22Rv1 (cell line): ENCODE data around the gene CACNA1F.

Source experiments
- ZFX ChIP-seq: fragments of 450-650 bp; IDR thresholded peaks from 2 replicates; pipeline ENCODE4 v1.6.1; 2017; ENCODE audit warnings: antibody characterized with exemption, borderline replicate concordance
- TF ChIP-seq, protein P1 (sequence below): fragments of 450-650 bp; IDR thresholded peaks from 2 replicates; pipeline ENCODE4 v1.5.1; 2017; ENCODE audit warnings: mild to moderate bottlenecking

DNA sequence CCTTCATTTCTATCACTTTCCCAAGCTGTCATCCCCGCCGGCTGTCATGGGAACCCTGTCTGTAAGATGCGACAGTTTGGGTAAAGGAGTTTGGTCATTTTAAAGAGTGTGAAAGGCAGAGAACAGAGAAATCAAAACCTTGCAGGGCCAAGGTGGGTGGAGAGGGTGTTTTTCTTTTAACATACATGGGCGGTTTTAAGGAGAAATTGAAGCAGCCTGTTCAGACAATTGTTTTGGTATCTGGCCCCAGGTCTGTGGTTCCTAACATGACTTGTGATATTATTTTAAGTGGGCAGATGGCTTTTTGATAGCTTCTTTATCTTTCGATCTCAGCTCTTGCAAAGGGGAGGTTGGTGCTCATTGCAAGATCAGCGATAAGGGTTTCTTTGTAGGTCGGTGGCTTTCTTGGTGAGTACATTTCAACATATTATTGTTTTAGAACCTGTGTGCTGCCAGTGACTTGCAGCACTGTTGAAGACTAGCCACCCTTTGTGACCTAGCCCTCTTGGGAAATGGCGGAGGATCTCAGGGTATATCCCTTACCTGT lies 40.1 kb upstream of the CACNA1F start:
- TF ChIP-seq, protein P1, sequence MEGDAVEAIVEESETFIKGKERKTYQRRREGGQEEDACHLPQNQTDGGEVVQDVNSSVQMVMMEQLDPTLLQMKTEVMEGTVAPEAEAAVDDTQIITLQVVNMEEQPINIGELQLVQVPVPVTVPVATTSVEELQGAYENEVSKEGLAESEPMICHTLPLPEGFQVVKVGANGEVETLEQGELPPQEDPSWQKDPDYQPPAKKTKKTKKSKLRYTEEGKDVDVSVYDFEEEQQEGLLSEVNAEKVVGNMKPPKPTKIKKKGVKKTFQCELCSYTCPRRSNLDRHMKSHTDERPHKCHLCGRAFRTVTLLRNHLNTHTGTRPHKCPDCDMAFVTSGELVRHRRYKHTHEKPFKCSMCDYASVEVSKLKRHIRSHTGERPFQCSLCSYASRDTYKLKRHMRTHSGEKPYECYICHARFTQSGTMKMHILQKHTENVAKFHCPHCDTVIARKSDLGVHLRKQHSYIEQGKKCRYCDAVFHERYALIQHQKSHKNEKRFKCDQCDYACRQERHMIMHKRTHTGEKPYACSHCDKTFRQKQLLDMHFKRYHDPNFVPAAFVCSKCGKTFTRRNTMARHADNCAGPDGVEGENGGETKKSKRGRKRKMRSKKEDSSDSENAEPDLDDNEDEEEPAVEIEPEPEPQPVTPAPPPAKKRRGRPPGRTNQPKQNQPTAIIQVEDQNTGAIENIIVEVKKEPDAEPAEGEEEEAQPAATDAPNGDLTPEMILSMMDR, result no peak
- no peak for TF ChIP-seq ZFX
